Esophagus squamous epithelium (tissue), 4 donors: ENCODE measurements around the gene RNF17.

ENCODE experiments used
- POLR2A ChIP-seq, 4 donors: fragments of 450-650 bp; IDR thresholded peaks; one replicate each; pipeline ENCODE4 v1.6.1; 2017; ENCODE audit warnings: antibody characterized with exemption in 4 of 4, mild to moderate bottlenecking in 4 of 4, moderate library complexity in 3 of 4
- TF ChIP-seq, protein P1 (sequence below), 6 experiments: fragments of 450-650 bp in 4 of 6; fragments of 200-600 bp in 2 of 6; sonication (generic) in 2 of 6; IDR thresholded peaks; one replicate each; pipeline ENCODE4 v1.5.1; 2016 to 2019; ENCODE audit warnings: antibody characterized with exemption in 6 of 6, mild to moderate bottlenecking in 4 of 6, moderate library complexity in 4 of 6

DNA sequence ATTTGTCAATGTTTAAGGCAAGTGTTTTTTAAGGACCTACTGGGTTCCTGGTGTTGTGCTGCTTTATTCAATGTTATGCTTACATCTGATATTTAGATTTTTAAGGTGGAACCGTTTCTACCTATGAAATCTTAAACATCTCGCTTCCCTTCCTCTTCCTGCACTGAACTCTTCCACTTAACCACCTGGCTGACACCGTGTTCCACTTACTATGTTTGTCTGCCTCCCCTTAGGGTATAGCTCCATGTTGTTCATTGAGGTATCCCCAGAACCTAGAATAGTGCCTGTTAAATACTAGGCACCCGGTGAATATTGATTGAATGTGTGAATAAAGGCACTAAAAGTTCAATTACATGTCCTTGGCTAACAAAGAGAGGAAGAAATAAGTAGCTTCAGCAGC lies 104.9 kb downstream of the RNF17 start:
- TF ChIP-seq, protein P1, sequence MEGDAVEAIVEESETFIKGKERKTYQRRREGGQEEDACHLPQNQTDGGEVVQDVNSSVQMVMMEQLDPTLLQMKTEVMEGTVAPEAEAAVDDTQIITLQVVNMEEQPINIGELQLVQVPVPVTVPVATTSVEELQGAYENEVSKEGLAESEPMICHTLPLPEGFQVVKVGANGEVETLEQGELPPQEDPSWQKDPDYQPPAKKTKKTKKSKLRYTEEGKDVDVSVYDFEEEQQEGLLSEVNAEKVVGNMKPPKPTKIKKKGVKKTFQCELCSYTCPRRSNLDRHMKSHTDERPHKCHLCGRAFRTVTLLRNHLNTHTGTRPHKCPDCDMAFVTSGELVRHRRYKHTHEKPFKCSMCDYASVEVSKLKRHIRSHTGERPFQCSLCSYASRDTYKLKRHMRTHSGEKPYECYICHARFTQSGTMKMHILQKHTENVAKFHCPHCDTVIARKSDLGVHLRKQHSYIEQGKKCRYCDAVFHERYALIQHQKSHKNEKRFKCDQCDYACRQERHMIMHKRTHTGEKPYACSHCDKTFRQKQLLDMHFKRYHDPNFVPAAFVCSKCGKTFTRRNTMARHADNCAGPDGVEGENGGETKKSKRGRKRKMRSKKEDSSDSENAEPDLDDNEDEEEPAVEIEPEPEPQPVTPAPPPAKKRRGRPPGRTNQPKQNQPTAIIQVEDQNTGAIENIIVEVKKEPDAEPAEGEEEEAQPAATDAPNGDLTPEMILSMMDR (IDR thresholded peaks at IDR 0.05): no peak
- TF ChIP-seq POLR2A (IDR thresholded peaks at IDR 0.05): no peak
